Small intestine (tissue), 7 donors: ENCODE results near the gene IGFBP7. TPM values are rescaled to one million over a fixed set of nuclear protein-coding genes. Genes with fewer than 3 reads are reported as not detected.
A peak's percentile ranks its signal among the peaks of the same experiment; 100 is the strongest.
"Not testable (repeated sequence)": the region's sequence is repeated elsewhere in the genome, so short reads cannot be mapped to it uniquely, and the experiment has no call there.

Experiments
- DNase-seq, 2 donors: peaks; one replicate each; pipeline versions ENCODE4 v3.0.0 to v3.0.0-alpha.2; 2013
- FAIRE-seq: peaks from 2 replicates; lab custom pipeline; 2012; peaks lifted over from hg19 to GRCh38; lab: Jason Lieb, UNC
- H3K27ac ChIP-seq, 3 donors: one replicate each; pipeline ENCODE4 v1.5.1; 2013; ENCODE audit warnings: low read length in 2 of 3, mild to moderate bottlenecking in 2 of 3, control low read depth in 1 of 3, inconsistent platforms in 1 of 3, low read depth in 1 of 3, moderate library complexity in 1 of 3
- H3K27me3 ChIP-seq, 3 donors: one replicate each; pipeline ENCODE4 v1.6.1; 2013; ENCODE audit warnings: low read length in 3 of 3, inconsistent platforms in 1 of 3; ENCODE audit not compliant: control insufficient read depth in 3 of 3, insufficient read depth in 3 of 3
- H3K36me3 ChIP-seq, 3 donors: one replicate each; pipeline ENCODE4 v1.6.1; 2013; ENCODE audit warnings: low read length in 3 of 3, inconsistent platforms in 1 of 3, low read depth in 1 of 3, mild to moderate bottlenecking in 1 of 3, moderate library complexity in 1 of 3; ENCODE audit not compliant: control insufficient read depth in 3 of 3, insufficient read depth in 2 of 3
- H3K4me1 ChIP-seq, 3 donors: one replicate each; pipeline ENCODE4 v1.6.1; 2013; ENCODE audit warnings: low read length in 2 of 3, inconsistent platforms in 1 of 3, low read depth in 1 of 3, mild to moderate bottlenecking in 1 of 3, moderate library complexity in 1 of 3; ENCODE audit not compliant: control insufficient read depth in 3 of 3, insufficient read depth in 2 of 3
- H3K4me3 ChIP-seq, 3 donors: one replicate each; pipeline ENCODE4 v1.5.1; 2013; ENCODE audit warnings: low read length in 3 of 3, control low read depth in 1 of 3, inconsistent platforms in 1 of 3, low read depth in 1 of 3, mild to moderate bottlenecking in 1 of 3, moderate library complexity in 1 of 3
- H3K9me3 ChIP-seq, 2 donors: one replicate each; pipeline ENCODE4 v1.6.1; 2013; ENCODE audit warnings: low read depth in 1 of 2, low read length in 1 of 2; ENCODE audit not compliant: control insufficient read depth in 2 of 2, insufficient read depth in 1 of 2
- WGBS, 3 donors: extraction: QIAGEN DNeasy Blood & Tissue Kit; methylation state at CpG; one replicate each; pipeline ENCODE4 v1.1.7; 2013; 5-methylcytosine and 5-hydroxymethylcytosine counted together
- polyA plus RNA-seq, 4 donors: library from polyadenylated mRNA; stranded (reverse) in 3 of 4; unstranded in 1 of 4; fragments of 200-250 nt in 3 of 4; fragments of 120-200 nt in 1 of 4; gene quantifications; one replicate each; pipeline versions ENCODE4 v1.2.1 to v1.2.3, GENCODE V29; 2013
- donor health status: healthy with polysubstance abuse.
- donor health status: control.
- donor health status: control.
- donor health status: Bipolar disorder and iron deficiency.
- donor health status: healthy.

The IGFBP7 gene
- polyA plus RNA-seq, 4 donors, result 8.9 to 240 (median 50.5) TPM

GRCh38 chr4:57060717-57061067 lies 49.5 kb downstream of the IGFBP7 start:
- not testable (repeated sequence) for DNase-seq, H3K27me3 ChIP-seq, H3K27ac ChIP-seq, H3K4me3 ChIP-seq, H3K36me3 ChIP-seq, H3K9me3 ChIP-seq, FAIRE-seq, H3K4me1 ChIP-seq
- 76 to 89% (median 81%) methylated on average over 6 of the region's 6 CpGs for WGBS, 3 donors

GRCh38 chr4:57059890-57060716 lies 50.1 kb downstream of the IGFBP7 start:
- Histone ChIP-seq H3K4me1 (peaks cover 0 to 3% (median 3%) of the 10 kb centered on the region in 3 donors), H3K36me3 (no peaks in the 10 kb centered on the region), H3K9me3 (no peaks in the 10 kb centered on the region), H3K27me3 (no peaks in the 10 kb centered on the region), H3K27ac (no peak overlapping the region), H3K4me3 (no peak overlapping the region)
- 14 to 44% (median 34%) methylated on average over 6 of the region's 6 CpGs for WGBS, 3 donors
- DNase-seq (peak in 1 of 2 donors; percentile 17), FAIRE-seq (no peak)

- no peaks in the 10 kb centered on the region for H3K27me3 ChIP-seq
- H3K27ac ChIP-seq, result no peak overlapping the region
- WGBS, 3 donors, result 65 to 69% (median 68%) methylated on average over 14 of the region's 14 CpGs
- DNase-seq (no peak), FAIRE-seq (no peak)
- no peaks in the 10 kb centered on the region for H3K9me3 ChIP-seq
- H3K4me3 ChIP-seq, result no peak overlapping the region
- peaks cover 0 to 3% (median 0%) of the 10 kb centered on the region in 3 donors for H3K4me1 ChIP-seq
- H3K36me3 ChIP-seq, result no peaks in the 10 kb centered on the region
Observed at GRCh38 chr4:57055886-57056285, 54.3 kb downstream of the IGFBP7 start.

- no peak overlapping the region for H3K27ac ChIP-seq
- no peaks in the 10 kb centered on the region for H3K9me3 ChIP-seq
- DNase-seq, result no peak
- FAIRE-seq, result no peak
- 48 to 82% (median 71%) methylated on average over 5 of the region's 5 CpGs for WGBS, 3 donors
- no peaks in the 10 kb centered on the region for H3K36me3 ChIP-seq
- no peak overlapping the region for H3K4me3 ChIP-seq
- H3K4me1 ChIP-seq, result no peaks in the 10 kb centered on the region
- no peaks in the 10 kb centered on the region for H3K27me3 ChIP-seq
Observed at GRCh38 chr4:57053508-57053907, 56.7 kb downstream of the IGFBP7 start.

GRCh38 chr4:57051524-57051923 lies 58.7 kb downstream of the IGFBP7 start:
- no peak for DNase-seq
- Histone ChIP-seq H3K9me3 (peaks cover 0 to 4% of the 10 kb centered on the region in 2 donors), H3K27ac (no peak overlapping the region), H3K4me3 (no peak overlapping the region), H3K36me3 (no peaks in the 10 kb centered on the region), H3K27me3 (no peaks in the 10 kb centered on the region), H3K4me1 (peaks cover 0 to 2% (median 0%) of the 10 kb centered on the region in 3 donors)
- FAIRE-seq, result no peak
- WGBS, 3 donors, result 83 to 94% (median 87%) methylated on average over 2 of the region's 2 CpGs

- Histone ChIP-seq H3K4me3 (no peak overlapping the region), H3K36me3 (no peaks in the 10 kb centered on the region), H3K9me3 (peaks cover 0 to 4% of the 10 kb centered on the region in 2 donors), H3K27me3 (no peaks in the 10 kb centered on the region), H3K4me1 (peaks cover 0 to 2% (median 0%) of the 10 kb centered on the region in 3 donors), H3K27ac (no peak overlapping the region)
- 60 to 74% (median 66%) methylated on average over 3 of the region's 3 CpGs for whole genome bisulfite sequencing, 3 donors
- DNase-seq, result no peak
- no peak for FAIRE-seq
Observed at GRCh38 chr4:57051095-57051494, 59.1 kb downstream of the IGFBP7 start.

GRCh38 chr4:57048590-57049304 lies 61.4 kb downstream of the IGFBP7 start:
- Histone ChIP-seq H3K27me3 (no peaks in the 10 kb centered on the region), H3K9me3 (peaks cover 0 to 4% of the 10 kb centered on the region in 2 donors), H3K4me3 (no peak overlapping the region), H3K27ac (no peak overlapping the region), H3K36me3 (no peaks in the 10 kb centered on the region), H3K4me1 (peaks cover 0 to 2% (median 0%) of the 10 kb centered on the region in 3 donors)
- 21 to 67% (median 47%) methylated on average over 1 of the region's 1 CpG for WGBS, 3 donors
- no peak for FAIRE-seq
- DNase-seq, result no peak

GRCh38 chr4:57047046-57047445 lies 63.1 kb downstream of the IGFBP7 start:
- DNase-seq, H3K27ac ChIP-seq, FAIRE-seq, H3K27me3 ChIP-seq, H3K36me3 ChIP-seq, H3K9me3 ChIP-seq, H3K4me1 ChIP-seq, H3K4me3 ChIP-seq: not testable (repeated sequence)
- WGBS, 3 donors, result 91 to 96% (median 95%) methylated on average over 6 of the region's 6 CpGs
